ENCODE measurements around the gene RGS10. TPM values are rescaled to one million over a fixed set of nuclear protein-coding genes. Genes with fewer than 3 reads are reported as not detected.
"Not testable (repeated sequence)": the region's sequence is repeated elsewhere in the genome, so short reads cannot be mapped to it uniquely, and the experiment has no call there.

The RGS10 gene
- polyA plus RNA-seq (2013, experiment 1 of 2), result 7.8 TPM
- 12.0 TPM for polyA plus RNA-seq (2013, experiment 2 of 2)

- no peak within 1 kb of the TSS for H3K27ac ChIP-seq (ENCODE audit: low read depth, low read length)
- under 1% methylated on average over 76 of the region's 76 CpGs for WGBS
- peak within 1 kb of the TSS; percentile 62 for H3K9ac ChIP-seq (ENCODE audit: low read depth, low read length)
- no peaks in the 10 kb centered on the region for H3K9me3 ChIP-seq (ENCODE audit: insufficient read depth, low read depth, low read length)
- H3K36me3 ChIP-seq (ENCODE audit: insufficient read depth, low read length), result no peaks in the 10 kb centered on the region
- peak within 1 kb of the TSS; percentile 62 for H3K4me3 ChIP-seq (ENCODE audit: low read length)
- peaks cover 55% of the 10 kb centered on the region for H3K27me3 ChIP-seq (ENCODE audit: insufficient read depth, low read length)
- no peaks in the 10 kb centered on the region for H3K4me1 ChIP-seq (ENCODE audit: insufficient read depth, low read length)
Observed at GRCh38 chr10:119542357-119542987, at the start of gene RGS10. Gene RGS10, minus strand, starts transcription at chr10:119542719. Its CDS starts 81 bp downstream, at chr10:119542638.

- 96% methylated on average over 4 of the region's 4 CpGs for WGBS
- Histone ChIP-seq H3K36me3 (ENCODE audit: insufficient read depth, low read length) (peaks cover 69% of the 10 kb centered on the region), H3K4me1 (ENCODE audit: insufficient read depth, low read length) (peaks cover 12% of the 10 kb centered on the region), H3K9me3 (ENCODE audit: insufficient read depth, low read depth, low read length) (no peaks in the 10 kb centered on the region), H3K9ac (ENCODE audit: low read depth, low read length) (no peak overlapping the region), H3K27ac (ENCODE audit: low read depth, low read length) (no peak overlapping the region), H3K27me3 (ENCODE audit: insufficient read depth, low read length) (no peaks in the 10 kb centered on the region), H3K4me3 (ENCODE audit: low read length) (no peak overlapping the region)
Observed at GRCh38 chr10:119588071-119588470, 45.6 kb upstream of the RGS10 start.

- H3K4me1 ChIP-seq (ENCODE audit: insufficient read depth, low read length), result no peaks in the 10 kb centered on the region
Observed at GRCh38 chr10:119578355-119578754, 35.8 kb upstream of the RGS10 start.

GRCh38 chr10:119575991-119576390, 33.5 kb upstream of the RGS10 start:
- Histone ChIP-seq H3K27ac (ENCODE audit: low read depth, low read length) (no peak overlapping the region), H3K9ac (ENCODE audit: low read depth, low read length) (no peak overlapping the region), H3K4me1 (ENCODE audit: insufficient read depth, low read length) (no peaks in the 10 kb centered on the region), H3K9me3 (ENCODE audit: insufficient read depth, low read depth, low read length) (no peaks in the 10 kb centered on the region), H3K4me3 (ENCODE audit: low read length) (no peak overlapping the region), H3K27me3 (ENCODE audit: insufficient read depth, low read length) (no peaks in the 10 kb centered on the region), H3K36me3 (ENCODE audit: insufficient read depth, low read length) (peaks cover 81% of the 10 kb centered on the region)

More at GRCh38 chr10:119578355-119578754, 35.8 kb upstream of the RGS10 start:
- no peak overlapping the region for H3K4me3 ChIP-seq (ENCODE audit: low read length)
- H3K27me3 ChIP-seq (ENCODE audit: insufficient read depth, low read length), result no peaks in the 10 kb centered on the region
- WGBS, result 94% methylated on average over 2 of the region's 3 CpGs
- peaks cover 98% of the 10 kb centered on the region for H3K36me3 ChIP-seq (ENCODE audit: insufficient read depth, low read length)
- no peak overlapping the region for H3K9ac ChIP-seq (ENCODE audit: low read depth, low read length)
- no peak overlapping the region for H3K27ac ChIP-seq (ENCODE audit: low read depth, low read length)
- no peaks in the 10 kb centered on the region for H3K9me3 ChIP-seq (ENCODE audit: insufficient read depth, low read depth, low read length)

GRCh38 chr10:119575506-119575905, 33.0 kb upstream of the RGS10 start:
- Histone ChIP-seq H3K36me3 (ENCODE audit: insufficient read depth, low read length) (peaks cover 76% of the 10 kb centered on the region), H3K27ac (ENCODE audit: low read depth, low read length) (no peak overlapping the region)
- WGBS, result 98% methylated on average over 5 of the region's 5 CpGs

GRCh38 chr10:119567978-119568377, 25.5 kb upstream of the RGS10 start:
- Histone ChIP-seq H3K27me3 (ENCODE audit: insufficient read depth, low read length) (no peaks in the 10 kb centered on the region), H3K9ac (ENCODE audit: low read depth, low read length) (no peak overlapping the region), H3K4me3 (ENCODE audit: low read length) (no peak overlapping the region), H3K9me3 (ENCODE audit: insufficient read depth, low read depth, low read length) (no peaks in the 10 kb centered on the region), H3K27ac (ENCODE audit: low read depth, low read length) (no peak overlapping the region), H3K36me3 (ENCODE audit: insufficient read depth, low read length) (0 out of 2 replicates have a peak, but pooled peaks cover 3% of the 10 kb centered on the region), H3K4me1 (ENCODE audit: insufficient read depth, low read length) (no peaks in the 10 kb centered on the region)
- 94% methylated on average over 6 of the region's 8 CpGs for WGBS

More at GRCh38 chr10:119575506-119575905, 33.0 kb upstream of the RGS10 start:
- Histone ChIP-seq H3K27me3 (ENCODE audit: insufficient read depth, low read length) (no peaks in the 10 kb centered on the region), H3K4me3 (ENCODE audit: low read length) (no peak overlapping the region), H3K9me3 (ENCODE audit: insufficient read depth, low read depth, low read length) (no peaks in the 10 kb centered on the region), H3K9ac (ENCODE audit: low read depth, low read length) (no peak overlapping the region), H3K4me1 (ENCODE audit: insufficient read depth, low read length) (no peaks in the 10 kb centered on the region)

GRCh38 chr10:119562097-119562496, 19.6 kb upstream of the RGS10 start:
- WGBS, result 90% methylated on average over 4 of the region's 4 CpGs

GRCh38 chr10:119559511-119559910, 17.0 kb upstream of the RGS10 start:
- H3K36me3 ChIP-seq (ENCODE audit: insufficient read depth, low read length); H3K9ac ChIP-seq (ENCODE audit: low read depth, low read length); H3K4me3 ChIP-seq (ENCODE audit: low read length); H3K27ac ChIP-seq (ENCODE audit: low read depth, low read length); H3K9me3 ChIP-seq (ENCODE audit: insufficient read depth, low read depth, low read length); H3K4me1 ChIP-seq (ENCODE audit: insufficient read depth, low read length); H3K27me3 ChIP-seq (ENCODE audit: insufficient read depth, low read length): not testable (repeated sequence)
- WGBS, result 98% methylated on average over 33 of the region's 33 CpGs

More at GRCh38 chr10:119562097-119562496, 19.6 kb upstream of the RGS10 start:
- Histone ChIP-seq H3K9me3 (ENCODE audit: insufficient read depth, low read depth, low read length) (no peaks in the 10 kb centered on the region), H3K4me1 (ENCODE audit: insufficient read depth, low read length) (no peaks in the 10 kb centered on the region), H3K4me3 (ENCODE audit: low read length) (no peak overlapping the region), H3K27me3 (ENCODE audit: insufficient read depth, low read length) (no peaks in the 10 kb centered on the region), H3K36me3 (ENCODE audit: insufficient read depth, low read length) (no peaks in the 10 kb centered on the region), H3K27ac (ENCODE audit: low read depth, low read length) (no peak overlapping the region), H3K9ac (ENCODE audit: low read depth, low read length) (no peak overlapping the region)

- H3K27me3 ChIP-seq (ENCODE audit: insufficient read depth, low read length); H3K27ac ChIP-seq (ENCODE audit: low read depth, low read length); H3K9ac ChIP-seq (ENCODE audit: low read depth, low read length); H3K9me3 ChIP-seq (ENCODE audit: insufficient read depth, low read depth, low read length); H3K4me1 ChIP-seq (ENCODE audit: insufficient read depth, low read length); H3K4me3 ChIP-seq (ENCODE audit: low read length); H3K36me3 ChIP-seq (ENCODE audit: insufficient read depth, low read length): not testable (repeated sequence)
- WGBS, result 94% methylated on average over 1 of the region's 2 CpGs
Observed at GRCh38 chr10:119556081-119556480, 13.6 kb upstream of the RGS10 start.

- Histone ChIP-seq H3K27ac (ENCODE audit: low read depth, low read length) (no peak overlapping the region), H3K9ac (ENCODE audit: low read depth, low read length) (no peak overlapping the region), H3K4me3 (ENCODE audit: low read length) (no peak overlapping the region), H3K4me1 (ENCODE audit: insufficient read depth, low read length) (no peaks in the 10 kb centered on the region), H3K36me3 (ENCODE audit: insufficient read depth, low read length) (no peaks in the 10 kb centered on the region), H3K9me3 (ENCODE audit: insufficient read depth, low read depth, low read length) (no peaks in the 10 kb centered on the region), H3K27me3 (ENCODE audit: insufficient read depth, low read length) (no peaks in the 10 kb centered on the region)
- WGBS, result 92% methylated on average over 5 of the region's 6 CpGs
Observed at GRCh38 chr10:119555178-119555784, 12.8 kb upstream of the RGS10 start.

- H3K4me3 ChIP-seq (ENCODE audit: low read length), result no peak overlapping the region
- H3K4me1 ChIP-seq (ENCODE audit: insufficient read depth, low read length), result no peaks in the 10 kb centered on the region
- H3K9me3 ChIP-seq (ENCODE audit: insufficient read depth, low read depth, low read length), result no peaks in the 10 kb centered on the region
- no peak overlapping the region for H3K27ac ChIP-seq (ENCODE audit: low read depth, low read length)
- H3K27me3 ChIP-seq (ENCODE audit: insufficient read depth, low read length), result no peaks in the 10 kb centered on the region; the same call in 1 of the 2 replicates
- H3K36me3 ChIP-seq (ENCODE audit: insufficient read depth, low read length), result no peaks in the 10 kb centered on the region
- 91% methylated on average over 4 of the region's 4 CpGs for WGBS
- no peak overlapping the region for H3K9ac ChIP-seq (ENCODE audit: low read depth, low read length)
Observed at GRCh38 chr10:119550827-119551226, 8.3 kb upstream of the RGS10 start.

Measured in HUES64 (cell line).